ENCODE results near the gene SOX18. TPM values are rescaled to one million over a fixed set of nuclear protein-coding genes. Genes with fewer than 3 reads are reported as not detected.

Gene SOX18
- total and polyA plus RNA-seq, 2 of the 13 experiments (the other 11 are each of a cell fraction or from before 2014, with no cell fraction given) = 1.6 to 1.9 TPM

DNA sequence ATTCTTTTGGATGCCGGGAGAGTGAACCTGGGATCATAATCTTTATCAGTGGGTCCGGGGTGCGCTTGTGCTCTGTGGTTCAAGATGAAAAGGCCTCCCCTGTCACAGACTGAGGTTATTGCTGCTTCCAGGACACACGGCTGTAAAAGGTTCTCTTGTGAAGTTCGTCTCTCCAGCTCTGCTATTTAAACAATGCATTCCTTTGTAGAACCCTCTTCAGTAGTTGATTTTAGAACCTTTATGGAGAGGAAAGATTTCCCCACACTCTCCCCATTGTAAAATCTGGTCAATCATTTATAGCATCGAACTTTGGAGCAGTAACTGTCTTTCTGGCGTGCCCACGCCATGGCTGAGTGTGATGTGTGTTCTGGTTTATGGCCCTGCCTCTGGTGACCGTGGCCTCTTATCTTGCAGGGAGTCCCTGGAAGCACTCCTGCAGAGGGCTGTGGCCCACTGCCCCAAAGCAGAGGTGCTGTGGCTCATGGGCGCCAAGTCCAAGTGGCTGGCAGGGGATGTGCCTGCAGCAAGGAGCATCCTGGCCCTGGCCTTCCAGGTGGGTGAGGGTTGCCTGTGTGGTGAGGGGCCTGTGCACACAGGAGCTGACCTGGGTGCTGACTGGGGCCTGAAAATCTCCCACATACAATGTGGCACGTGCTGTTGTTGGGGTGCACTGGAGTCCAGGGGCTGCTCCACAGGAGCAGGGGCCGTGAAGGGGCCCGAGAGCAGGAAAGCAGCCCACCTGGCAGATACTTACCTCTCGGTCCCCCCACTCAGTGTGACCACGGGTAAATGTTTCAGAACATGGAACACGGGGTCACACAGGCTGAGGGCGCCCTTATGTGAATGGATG is 25.1 kb downstream of the SOX18 start (continued):
- TF ChIP-seq ZNF335 (CRISPR knock-in tag; IDR thresholded peaks at IDR 0.05) = 0 out of 2 replicates have a peak, but pooled peaks have one; percentile 55
- 0 out of 2 replicates have a peak, but pooled peaks have one; percentile 68 for TF ChIP-seq ZNF354B (CRISPR knock-in tag; IDR thresholded peaks at IDR 0.05)
- TF ChIP-seq GATAD1 (CRISPR knock-in tag; IDR thresholded peaks at IDR 0.05) = peak; percentile 27
- no peak for TF ChIP-seq ZNF713 (CRISPR knock-in tag; IDR thresholded peaks at IDR 0.05)
- TF ChIP-seq SP5 (CRISPR knock-in tag; IDR thresholded peaks at IDR 0.05; ENCODE audit: borderline replicate concordance, low read depth) = peak; percentile 35
- TF ChIP-seq, protein P1, sequence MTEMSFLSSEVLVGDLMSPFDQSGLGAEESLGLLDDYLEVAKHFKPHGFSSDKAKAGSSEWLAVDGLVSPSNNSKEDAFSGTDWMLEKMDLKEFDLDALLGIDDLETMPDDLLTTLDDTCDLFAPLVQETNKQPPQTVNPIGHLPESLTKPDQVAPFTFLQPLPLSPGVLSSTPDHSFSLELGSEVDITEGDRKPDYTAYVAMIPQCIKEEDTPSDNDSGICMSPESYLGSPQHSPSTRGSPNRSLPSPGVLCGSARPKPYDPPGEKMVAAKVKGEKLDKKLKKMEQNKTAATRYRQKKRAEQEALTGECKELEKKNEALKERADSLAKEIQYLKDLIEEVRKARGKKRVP (CRISPR knock-in tag; IDR thresholded peaks at IDR 0.05) = peak in 1 of 2 experiments; percentile 57; a peak in 1 of 4 replicates
- TF ChIP-seq RFX1 (IDR thresholded peaks at IDR 0.05) = no peak
- TF ChIP-seq SNAPC2 (CRISPR knock-in tag; IDR thresholded peaks at IDR 0.05) = peak; percentile 81
- TF ChIP-seq NFRKB (IDR thresholded peaks at IDR 0.05) = 0 out of 2 replicates have a peak, but pooled peaks have one; percentile 23
- no peak for TF ChIP-seq ZNF20 (CRISPR knock-in tag; IDR thresholded peaks at IDR 0.05)
- TF ChIP-seq, protein P2, sequence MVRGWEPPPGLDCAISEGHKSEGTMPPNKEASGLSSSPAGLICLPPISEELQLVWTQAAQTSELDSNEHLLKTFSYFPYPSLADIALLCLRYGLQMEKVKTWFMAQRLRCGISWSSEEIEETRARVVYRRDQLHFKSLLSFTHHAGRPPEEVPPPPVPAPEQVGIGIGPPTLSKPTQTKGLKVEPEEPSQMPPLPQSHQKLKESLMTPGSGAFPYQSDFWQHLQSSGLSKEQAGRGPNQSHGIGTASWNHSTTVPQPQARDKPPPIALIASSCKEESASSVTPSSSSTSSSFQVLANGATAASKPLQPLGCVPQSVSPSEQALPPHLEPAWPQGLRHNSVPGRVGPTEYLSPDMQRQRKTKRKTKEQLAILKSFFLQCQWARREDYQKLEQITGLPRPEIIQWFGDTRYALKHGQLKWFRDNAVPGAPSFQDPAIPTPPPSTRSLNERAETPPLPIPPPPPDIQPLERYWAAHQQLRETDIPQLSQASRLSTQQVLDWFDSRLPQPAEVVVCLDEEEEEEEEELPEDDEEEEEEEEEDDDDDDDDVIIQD (CRISPR knock-in tag; IDR thresholded peaks at IDR 0.05; ENCODE audit: low read depth) = no peak
- TF ChIP-seq POLR2AphosphoS5 (IDR thresholded peaks at IDR 0.05; ENCODE audit: low read depth, low read length) = peak; percentile 60
- TF ChIP-seq ZFP41 (CRISPR knock-in tag; IDR thresholded peaks at IDR 0.05; ENCODE audit: borderline replicate concordance) = no peak
- peak; percentile 86 for TF ChIP-seq YY1 (IDR thresholded peaks at IDR 0.05; ENCODE audit: insufficient read depth, insufficient replicate concordance, low read depth, low read length)
- TF ChIP-seq, protein P3, sequence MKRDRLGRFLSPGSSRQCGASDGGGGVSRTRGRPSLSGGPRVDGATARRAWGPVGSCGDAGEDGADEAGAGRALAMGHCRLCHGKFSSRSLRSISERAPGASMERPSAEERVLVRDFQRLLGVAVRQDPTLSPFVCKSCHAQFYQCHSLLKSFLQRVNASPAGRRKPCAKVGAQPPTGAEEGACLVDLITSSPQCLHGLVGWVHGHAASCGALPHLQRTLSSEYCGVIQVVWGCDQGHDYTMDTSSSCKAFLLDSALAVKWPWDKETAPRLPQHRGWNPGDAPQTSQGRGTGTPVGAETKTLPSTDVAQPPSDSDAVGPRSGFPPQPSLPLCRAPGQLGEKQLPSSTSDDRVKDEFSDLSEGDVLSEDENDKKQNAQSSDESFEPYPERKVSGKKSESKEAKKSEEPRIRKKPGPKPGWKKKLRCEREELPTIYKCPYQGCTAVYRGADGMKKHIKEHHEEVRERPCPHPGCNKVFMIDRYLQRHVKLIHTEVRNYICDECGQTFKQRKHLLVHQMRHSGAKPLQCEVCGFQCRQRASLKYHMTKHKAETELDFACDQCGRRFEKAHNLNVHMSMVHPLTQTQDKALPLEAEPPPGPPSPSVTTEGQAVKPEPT (CRISPR knock-in tag; IDR thresholded peaks at IDR 0.05; ENCODE audit: low read depth) = peak; percentile 91
- TF ChIP-seq, protein P4, sequence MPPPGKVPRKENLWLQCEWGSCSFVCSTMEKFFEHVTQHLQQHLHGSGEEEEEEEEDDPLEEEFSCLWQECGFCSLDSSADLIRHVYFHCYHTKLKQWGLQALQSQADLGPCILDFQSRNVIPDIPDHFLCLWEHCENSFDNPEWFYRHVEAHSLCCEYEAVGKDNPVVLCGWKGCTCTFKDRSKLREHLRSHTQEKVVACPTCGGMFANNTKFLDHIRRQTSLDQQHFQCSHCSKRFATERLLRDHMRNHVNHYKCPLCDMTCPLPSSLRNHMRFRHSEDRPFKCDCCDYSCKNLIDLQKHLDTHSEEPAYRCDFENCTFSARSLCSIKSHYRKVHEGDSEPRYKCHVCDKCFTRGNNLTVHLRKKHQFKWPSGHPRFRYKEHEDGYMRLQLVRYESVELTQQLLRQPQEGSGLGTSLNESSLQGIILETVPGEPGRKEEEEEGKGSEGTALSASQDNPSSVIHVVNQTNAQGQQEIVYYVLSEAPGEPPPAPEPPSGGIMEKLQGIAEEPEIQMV (CRISPR knock-in tag; IDR thresholded peaks at IDR 0.05; ENCODE audit: low read depth) = peak; percentile 83; the same call in 1 of the 2 replicates
- TF ChIP-seq, protein P5, sequence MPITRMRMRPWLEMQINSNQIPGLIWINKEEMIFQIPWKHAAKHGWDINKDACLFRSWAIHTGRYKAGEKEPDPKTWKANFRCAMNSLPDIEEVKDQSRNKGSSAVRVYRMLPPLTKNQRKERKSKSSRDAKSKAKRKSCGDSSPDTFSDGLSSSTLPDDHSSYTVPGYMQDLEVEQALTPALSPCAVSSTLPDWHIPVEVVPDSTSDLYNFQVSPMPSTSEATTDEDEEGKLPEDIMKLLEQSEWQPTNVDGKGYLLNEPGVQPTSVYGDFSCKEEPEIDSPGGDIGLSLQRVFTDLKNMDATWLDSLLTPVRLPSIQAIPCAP (CRISPR knock-in tag; IDR thresholded peaks at IDR 0.05; ENCODE audit: low read depth) = no peak
- TF ChIP-seq, protein P6, sequence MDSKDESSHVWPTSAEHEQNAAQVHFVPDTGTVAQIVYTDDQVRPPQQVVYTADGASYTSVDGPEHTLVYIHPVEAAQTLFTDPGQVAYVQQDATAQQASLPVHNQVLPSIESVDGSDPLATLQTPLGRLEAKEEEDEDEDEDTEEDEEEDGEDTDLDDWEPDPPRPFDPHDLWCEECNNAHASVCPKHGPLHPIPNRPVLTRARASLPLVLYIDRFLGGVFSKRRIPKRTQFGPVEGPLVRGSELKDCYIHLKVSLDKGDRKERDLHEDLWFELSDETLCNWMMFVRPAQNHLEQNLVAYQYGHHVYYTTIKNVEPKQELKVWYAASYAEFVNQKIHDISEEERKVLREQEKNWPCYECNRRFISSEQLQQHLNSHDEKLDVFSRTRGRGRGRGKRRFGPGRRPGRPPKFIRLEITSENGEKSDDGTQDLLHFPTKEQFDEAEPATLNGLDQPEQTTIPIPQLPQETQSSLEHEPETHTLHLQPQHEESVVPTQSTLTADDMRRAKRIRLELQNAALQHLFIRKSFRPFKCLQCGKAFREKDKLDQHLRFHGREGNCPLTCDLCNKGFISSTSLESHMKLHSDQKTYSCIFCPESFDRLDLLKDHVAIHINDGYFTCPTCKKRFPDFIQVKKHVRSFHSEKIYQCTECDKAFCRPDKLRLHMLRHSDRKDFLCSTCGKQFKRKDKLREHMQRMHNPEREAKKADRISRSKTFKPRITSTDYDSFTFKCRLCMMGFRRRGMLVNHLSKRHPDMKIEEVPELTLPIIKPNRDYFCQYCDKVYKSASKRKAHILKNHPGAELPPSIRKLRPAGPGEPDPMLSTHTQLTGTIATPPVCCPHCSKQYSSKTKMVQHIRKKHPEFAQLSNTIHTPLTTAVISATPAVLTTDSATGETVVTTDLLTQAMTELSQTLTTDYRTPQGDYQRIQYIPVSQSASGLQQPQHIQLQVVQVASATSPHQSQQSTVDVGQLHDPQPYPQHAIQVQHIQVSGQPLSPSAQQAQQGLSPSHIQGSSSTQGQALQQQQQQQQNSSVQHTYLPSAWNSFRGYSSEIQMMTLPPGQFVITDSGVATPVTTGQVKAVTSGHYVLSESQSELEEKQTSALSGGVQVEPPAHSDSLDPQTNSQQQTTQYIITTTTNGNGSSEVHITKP (CRISPR knock-in tag; IDR thresholded peaks at IDR 0.05; ENCODE audit: low read depth) = no peak; the same call in 1 of the 2 replicates

All from HepG2 (cell line).